ENCODE data around the gene MSMB.

GRCh38 chr10:46002916-46003693 is 43.0 kb downstream of the MSMB start:
- TF ChIP-seq CTCF (IDR thresholded peaks at IDR 0.05) (no peak), POLR2A (IDR thresholded peaks at IDR 0.05) (no peak)

All from body of pancreas (tissue), 4 donors.